Endothelial cell (in vitro differentiated cells): ENCODE results near the gene SGO1. TPM values are rescaled to one million over a fixed set of nuclear protein-coding genes. Genes with fewer than 3 reads are reported as not detected.

Experiments used
- DNase-seq: peaks from one replicate; pipeline ENCODE4 v3.0.0; 2021; ENCODE audit warnings: low spot score
- H3K27ac Mint-ChIP-seq: one replicate; pipeline ENCODE4 v1.8.0; 2021; ENCODE audit warnings: mixed read lengths, inconsistent platforms; ENCODE audit not compliant: unreplicated experiment
- H3K27me3 Mint-ChIP-seq: one replicate; pipeline ENCODE4 v1.8.0; 2021; ENCODE audit warnings: mild to moderate bottlenecking, moderate library complexity, mixed read lengths, inconsistent platforms; ENCODE audit not compliant: unreplicated experiment
- H3K36me3 Mint-ChIP-seq: one replicate; pipeline ENCODE4 v1.8.0; 2021; ENCODE audit warnings: mild to moderate bottlenecking, low read depth, mixed read lengths, inconsistent platforms; ENCODE audit not compliant: unreplicated experiment
- H3K4me1 Mint-ChIP-seq: one replicate; pipeline ENCODE4 v1.8.0; 2021; ENCODE audit warnings: mild to moderate bottlenecking, mixed read lengths, inconsistent platforms; ENCODE audit not compliant: unreplicated experiment
- H3K4me3 Mint-ChIP-seq: one replicate; pipeline ENCODE4 v1.8.0; 2021; ENCODE audit warnings: mild to moderate bottlenecking, mixed read lengths, inconsistent platforms; ENCODE audit not compliant: unreplicated experiment
- H3K9me3 Mint-ChIP-seq: one replicate; pipeline ENCODE4 v1.8.0; 2021; ENCODE audit warnings: mixed read lengths, inconsistent platforms; ENCODE audit not compliant: unreplicated experiment
- total RNA-seq: library from RNA; stranded (reverse); fragmentation: NEBNext Ultra II Directional; extraction: Animal tissue kit (Norgen Biotek cat#: 25700); gene quantifications from one replicate; pipeline ENCODE4 v1.2.1, GENCODE V29; 2021; ENCODE audit not compliant: unreplicated experiment
- TF ChIP-seq, protein P1 (sequence below): fragments of 200-600 bp; sonication (generic); IDR thresholded peaks from one replicate; pipeline ENCODE4 v1.5.0; 2021; ENCODE audit warnings: antibody characterized with exemption; ENCODE audit not compliant: unreplicated experiment

SGO1 gene
- total RNA-seq, 1 donor from 2014 or later: 8.1 TPM

DNA sequence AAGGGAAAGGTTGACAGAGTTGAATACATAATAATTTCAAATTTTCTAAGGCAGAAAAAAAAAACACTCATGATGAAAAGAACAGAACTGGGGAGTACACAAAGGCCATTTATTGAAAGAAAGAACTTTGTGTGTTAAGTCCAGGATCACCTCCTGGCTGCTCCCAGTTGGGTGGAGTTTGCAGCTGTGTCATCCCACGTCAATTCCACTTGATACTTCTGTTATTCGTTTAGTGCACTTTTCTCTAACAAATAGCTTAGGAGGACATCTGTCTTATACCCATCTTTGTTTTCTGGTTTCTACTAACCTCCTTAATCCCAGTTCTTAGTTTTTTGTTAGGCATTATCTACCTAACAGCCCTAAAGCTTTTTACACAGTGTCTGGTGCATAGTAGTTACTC, 44.7 kb downstream of the SGO1 start:
- Mint-ChIP-seq H3K4me3 (no peak overlapping the region), H3K36me3 (no peaks in the 10 kb centered on the region), H3K27ac (no peak overlapping the region), H3K9me3 (no peaks in the 10 kb centered on the region), H3K27me3 (no peaks in the 10 kb centered on the region), H3K4me1 (peaks cover 5% of the 10 kb centered on the region)
- TF ChIP-seq, protein P1, sequence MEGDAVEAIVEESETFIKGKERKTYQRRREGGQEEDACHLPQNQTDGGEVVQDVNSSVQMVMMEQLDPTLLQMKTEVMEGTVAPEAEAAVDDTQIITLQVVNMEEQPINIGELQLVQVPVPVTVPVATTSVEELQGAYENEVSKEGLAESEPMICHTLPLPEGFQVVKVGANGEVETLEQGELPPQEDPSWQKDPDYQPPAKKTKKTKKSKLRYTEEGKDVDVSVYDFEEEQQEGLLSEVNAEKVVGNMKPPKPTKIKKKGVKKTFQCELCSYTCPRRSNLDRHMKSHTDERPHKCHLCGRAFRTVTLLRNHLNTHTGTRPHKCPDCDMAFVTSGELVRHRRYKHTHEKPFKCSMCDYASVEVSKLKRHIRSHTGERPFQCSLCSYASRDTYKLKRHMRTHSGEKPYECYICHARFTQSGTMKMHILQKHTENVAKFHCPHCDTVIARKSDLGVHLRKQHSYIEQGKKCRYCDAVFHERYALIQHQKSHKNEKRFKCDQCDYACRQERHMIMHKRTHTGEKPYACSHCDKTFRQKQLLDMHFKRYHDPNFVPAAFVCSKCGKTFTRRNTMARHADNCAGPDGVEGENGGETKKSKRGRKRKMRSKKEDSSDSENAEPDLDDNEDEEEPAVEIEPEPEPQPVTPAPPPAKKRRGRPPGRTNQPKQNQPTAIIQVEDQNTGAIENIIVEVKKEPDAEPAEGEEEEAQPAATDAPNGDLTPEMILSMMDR: no peak
- DNase-seq: no peak

DNA sequence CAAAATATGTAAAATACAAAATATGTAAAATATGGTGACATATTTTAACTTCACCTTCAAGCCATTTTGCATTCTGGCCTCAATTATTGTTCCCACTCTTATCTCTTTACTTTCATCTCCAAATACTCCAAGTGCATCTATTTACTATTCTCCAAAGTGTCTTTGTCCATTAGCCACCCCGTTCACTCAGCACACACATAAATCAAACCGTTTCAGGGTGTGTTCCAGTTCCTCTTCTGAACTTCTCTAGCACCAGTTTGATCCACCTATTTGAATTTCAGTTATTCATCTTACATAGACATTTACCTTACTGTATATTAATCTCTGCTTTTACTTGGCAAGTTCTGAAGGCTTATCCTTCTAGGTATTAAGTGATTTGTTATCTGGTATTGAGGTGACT, 45.1 kb downstream of the SGO1 start:
- no peaks in the 10 kb centered on the region for H3K36me3 Mint-ChIP-seq
- no peaks in the 10 kb centered on the region for H3K9me3 Mint-ChIP-seq
- DNase-seq: no peak
- TF ChIP-seq, protein P1: no peak
- H3K4me3 Mint-ChIP-seq: no peak overlapping the region
- H3K4me1 Mint-ChIP-seq: peaks cover 5% of the 10 kb centered on the region
- H3K27ac Mint-ChIP-seq: no peak overlapping the region
- H3K27me3 Mint-ChIP-seq: no peaks in the 10 kb centered on the region

DNA sequence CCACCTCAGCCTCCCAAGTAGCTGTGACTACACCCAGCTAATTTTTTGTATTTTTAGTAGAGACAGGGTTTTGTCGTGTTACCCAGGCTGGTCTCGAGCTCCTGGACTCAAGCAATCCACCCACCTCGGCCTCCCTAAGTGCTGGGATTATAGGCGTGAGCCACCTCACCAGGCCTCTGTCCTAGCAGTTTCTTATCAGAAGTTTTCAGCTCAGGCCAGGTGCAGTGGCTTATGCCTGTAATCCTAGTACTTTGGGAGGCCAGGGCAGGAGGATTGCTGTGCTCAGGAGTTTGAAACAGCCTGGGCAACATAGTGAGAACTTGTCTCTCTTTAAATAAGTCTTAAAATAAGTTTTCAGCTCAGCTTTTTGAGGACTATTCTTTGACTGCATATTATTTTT, 48.4 kb downstream of the SGO1 start:
- no peak overlapping the region for H3K27ac Mint-ChIP-seq
- no peaks in the 10 kb centered on the region for H3K36me3 Mint-ChIP-seq
- no peak for DNase-seq
- H3K4me1 Mint-ChIP-seq: peaks cover 6% of the 10 kb centered on the region
- no peaks in the 10 kb centered on the region for H3K9me3 Mint-ChIP-seq
- H3K4me3 Mint-ChIP-seq: no peak overlapping the region
- no peaks in the 10 kb centered on the region for H3K27me3 Mint-ChIP-seq
- TF ChIP-seq, protein P1: no peak

DNA sequence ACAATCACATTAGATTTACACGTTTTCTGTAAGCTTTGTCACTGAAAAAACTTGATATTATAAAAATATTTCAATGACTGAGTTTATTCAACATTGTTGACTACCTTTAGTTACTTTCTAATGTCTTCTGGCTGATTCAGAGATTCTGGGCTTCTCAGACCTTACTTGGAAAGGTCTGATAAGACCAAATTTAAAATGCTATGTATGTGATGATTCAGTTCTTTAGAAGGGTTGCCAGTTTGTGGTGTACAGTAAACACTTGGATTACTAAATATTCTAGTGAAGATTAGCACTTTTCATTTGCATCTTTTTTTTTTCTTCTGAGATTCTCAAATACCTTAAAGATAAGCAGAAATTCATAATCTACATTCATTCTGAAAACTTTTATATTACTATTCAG, 49.8 kb downstream of the SGO1 start:
- no peaks in the 10 kb centered on the region for H3K36me3 Mint-ChIP-seq
- TF ChIP-seq, protein P1: no peak
- no peaks in the 10 kb centered on the region for H3K27me3 Mint-ChIP-seq
- DNase-seq: no peak
- H3K4me3 Mint-ChIP-seq: no peak overlapping the region
- H3K9me3 Mint-ChIP-seq: no peaks in the 10 kb centered on the region
- H3K4me1 Mint-ChIP-seq: peaks cover 3% of the 10 kb centered on the region
- H3K27ac Mint-ChIP-seq: no peak overlapping the region

DNA sequence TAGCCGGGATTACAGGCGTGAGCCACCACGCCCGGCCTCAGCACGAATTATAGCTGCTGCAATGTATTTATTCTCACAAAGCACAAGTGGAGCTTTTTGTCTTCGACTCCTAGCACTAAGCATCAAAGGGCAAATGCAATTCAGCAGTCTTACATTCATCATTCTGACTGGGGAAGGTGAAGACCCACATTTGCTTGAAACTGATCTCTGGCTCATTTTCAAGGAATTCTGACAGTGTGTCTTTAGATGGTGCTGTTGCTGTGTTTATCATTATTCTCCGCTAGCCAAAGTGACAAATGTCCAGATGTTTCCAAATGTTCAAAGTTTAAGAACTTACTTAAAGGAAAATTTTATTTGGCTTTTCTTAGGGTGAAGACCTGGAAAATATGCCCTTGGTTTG, 55.9 kb downstream of the SGO1 start:
- Mint-ChIP-seq H3K27ac (no peak overlapping the region), H3K36me3 (peaks cover 6% of the 10 kb centered on the region), H3K9me3 (no peaks in the 10 kb centered on the region), H3K4me3 (no peak overlapping the region), H3K27me3 (peaks cover 2% of the 10 kb centered on the region), H3K4me1 (peaks cover 3% of the 10 kb centered on the region)
- DNase-seq: no peak
- TF ChIP-seq, protein P1: no peak
